ENCODE measurements around the gene IWS1. TPM values are rescaled to one million over a fixed set of nuclear protein-coding genes. Genes with fewer than 3 reads are reported as not detected.

Gene IWS1
- total RNA-seq, 2 experiments from 2014 or later = 24.9 to 26.0 TPM

DNA sequence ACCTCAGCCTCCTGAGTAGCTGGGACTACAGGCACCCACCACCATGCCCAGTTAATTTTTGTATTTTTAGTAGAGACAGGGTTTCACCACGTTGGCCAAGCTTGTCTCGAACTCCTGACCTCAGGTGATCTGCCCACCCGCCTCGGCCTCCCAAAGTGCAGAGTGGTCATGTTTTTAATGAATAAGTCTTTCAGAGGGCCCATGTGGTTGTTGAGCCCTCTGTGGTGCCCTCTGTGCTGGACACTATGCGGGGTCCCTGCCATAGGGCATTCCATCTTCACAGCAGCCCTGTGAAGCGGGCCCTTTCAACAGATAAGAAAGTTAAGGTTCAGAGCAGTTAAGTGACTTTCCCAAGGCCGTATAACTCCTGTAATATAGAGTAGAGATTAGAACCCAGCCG, 35.1 kb upstream of the IWS1 start:
- intact Hi-C loops (cut with DNase I, micrococcal nuclease) = no loop called here
- DNase-seq (no peak), ATAC-seq (ENCODE audit: poor library complexity) (no peak)
- Mint-ChIP-seq H3K36me3 (ENCODE audit: low read depth) (no peaks in the 10 kb centered on the region), H3K4me1 (ENCODE audit: low read depth) (peaks cover 4% of the 10 kb centered on the region), H3K4me3 (no peak overlapping the region), H3K9me3 (peaks cover 4% of the 10 kb centered on the region), H3K27me3 (peaks cover 15% of the 10 kb centered on the region), H3K27ac (no peak overlapping the region)
- Histone ChIP-seq H3K4me3 (ENCODE audit: low read length) (no peak overlapping the region), H3K36me3 (ENCODE audit: insufficient read depth, low read length) (no peaks in the 10 kb centered on the region), H3K9me3 (ENCODE audit: control insufficient read depth in 1 of 2, insufficient read depth in 1 of 2, low read length in 2 of 2) (peaks cover 3 to 11% of the 10 kb centered on the region in 2 experiments), H3K27me3 (ENCODE audit: control insufficient read depth in 1 of 2, insufficient read depth in 2 of 2, low read length in 2 of 2) (peaks cover 5 to 6% of the 10 kb centered on the region in 2 experiments), H3K27ac (ENCODE audit: low read depth in 1 of 2, low read length in 2 of 2) (no peak overlapping the region), H3K4me1 (ENCODE audit: insufficient read depth, low read length) (peaks cover 3% of the 10 kb centered on the region)
- ChIA-PET CTCF (no interaction called here), POLR2A (no interaction called here)
- TF ChIP-seq, protein P1, sequence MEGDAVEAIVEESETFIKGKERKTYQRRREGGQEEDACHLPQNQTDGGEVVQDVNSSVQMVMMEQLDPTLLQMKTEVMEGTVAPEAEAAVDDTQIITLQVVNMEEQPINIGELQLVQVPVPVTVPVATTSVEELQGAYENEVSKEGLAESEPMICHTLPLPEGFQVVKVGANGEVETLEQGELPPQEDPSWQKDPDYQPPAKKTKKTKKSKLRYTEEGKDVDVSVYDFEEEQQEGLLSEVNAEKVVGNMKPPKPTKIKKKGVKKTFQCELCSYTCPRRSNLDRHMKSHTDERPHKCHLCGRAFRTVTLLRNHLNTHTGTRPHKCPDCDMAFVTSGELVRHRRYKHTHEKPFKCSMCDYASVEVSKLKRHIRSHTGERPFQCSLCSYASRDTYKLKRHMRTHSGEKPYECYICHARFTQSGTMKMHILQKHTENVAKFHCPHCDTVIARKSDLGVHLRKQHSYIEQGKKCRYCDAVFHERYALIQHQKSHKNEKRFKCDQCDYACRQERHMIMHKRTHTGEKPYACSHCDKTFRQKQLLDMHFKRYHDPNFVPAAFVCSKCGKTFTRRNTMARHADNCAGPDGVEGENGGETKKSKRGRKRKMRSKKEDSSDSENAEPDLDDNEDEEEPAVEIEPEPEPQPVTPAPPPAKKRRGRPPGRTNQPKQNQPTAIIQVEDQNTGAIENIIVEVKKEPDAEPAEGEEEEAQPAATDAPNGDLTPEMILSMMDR (IDR thresholded peaks at IDR 0.05) = no peak

DNA sequence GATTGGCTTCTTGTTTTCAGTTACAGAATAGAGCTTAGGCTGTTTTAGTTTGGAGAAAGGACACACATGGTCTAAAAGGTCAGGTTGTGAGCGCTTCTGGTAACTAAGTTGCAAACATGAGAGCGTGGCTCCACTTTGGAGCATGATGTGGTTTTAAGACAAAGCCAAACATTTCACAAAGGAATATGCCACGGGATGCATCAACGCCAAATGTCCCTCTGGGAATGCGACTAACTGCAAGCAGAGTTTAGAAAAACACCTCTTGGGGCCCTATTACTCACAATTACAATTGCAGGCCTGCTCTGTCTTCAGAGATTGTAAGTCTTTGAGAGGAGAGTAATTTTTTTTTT, 34.6 kb upstream of the IWS1 start:
- Histone ChIP-seq H3K4me1 (ENCODE audit: insufficient read depth, low read length) (peaks cover 3% of the 10 kb centered on the region), H3K36me3 (ENCODE audit: insufficient read depth, low read length) (no peaks in the 10 kb centered on the region), H3K27me3 (ENCODE audit: control insufficient read depth in 1 of 2, insufficient read depth in 2 of 2, low read length in 2 of 2) (peaks cover 5 to 6% of the 10 kb centered on the region in 2 experiments), H3K9me3 (ENCODE audit: control insufficient read depth in 1 of 2, insufficient read depth in 1 of 2, low read length in 2 of 2) (peaks cover 3 to 15% of the 10 kb centered on the region in 2 experiments), H3K4me3 (ENCODE audit: low read length) (no peak overlapping the region), H3K27ac (ENCODE audit: low read depth in 1 of 2, low read length in 2 of 2) (no peak overlapping the region)
- Mint-ChIP-seq H3K9me3 (peaks cover 6% of the 10 kb centered on the region), H3K4me1 (ENCODE audit: low read depth) (peaks cover 4% of the 10 kb centered on the region), H3K36me3 (ENCODE audit: low read depth) (no peaks in the 10 kb centered on the region), H3K27me3 (peaks cover 15% of the 10 kb centered on the region), H3K27ac (no peak overlapping the region), H3K4me3 (no peak overlapping the region)
- DNase-seq = no peak
- ATAC-seq (ENCODE audit: poor library complexity) = no peak
- TF ChIP-seq, protein P1 (IDR thresholded peaks at IDR 0.05) = no peak
- ChIA-PET CTCF (no interaction called here), POLR2A (no interaction called here)
- intact Hi-C loops (cut with DNase I, micrococcal nuclease) = no loop called here

DNA sequence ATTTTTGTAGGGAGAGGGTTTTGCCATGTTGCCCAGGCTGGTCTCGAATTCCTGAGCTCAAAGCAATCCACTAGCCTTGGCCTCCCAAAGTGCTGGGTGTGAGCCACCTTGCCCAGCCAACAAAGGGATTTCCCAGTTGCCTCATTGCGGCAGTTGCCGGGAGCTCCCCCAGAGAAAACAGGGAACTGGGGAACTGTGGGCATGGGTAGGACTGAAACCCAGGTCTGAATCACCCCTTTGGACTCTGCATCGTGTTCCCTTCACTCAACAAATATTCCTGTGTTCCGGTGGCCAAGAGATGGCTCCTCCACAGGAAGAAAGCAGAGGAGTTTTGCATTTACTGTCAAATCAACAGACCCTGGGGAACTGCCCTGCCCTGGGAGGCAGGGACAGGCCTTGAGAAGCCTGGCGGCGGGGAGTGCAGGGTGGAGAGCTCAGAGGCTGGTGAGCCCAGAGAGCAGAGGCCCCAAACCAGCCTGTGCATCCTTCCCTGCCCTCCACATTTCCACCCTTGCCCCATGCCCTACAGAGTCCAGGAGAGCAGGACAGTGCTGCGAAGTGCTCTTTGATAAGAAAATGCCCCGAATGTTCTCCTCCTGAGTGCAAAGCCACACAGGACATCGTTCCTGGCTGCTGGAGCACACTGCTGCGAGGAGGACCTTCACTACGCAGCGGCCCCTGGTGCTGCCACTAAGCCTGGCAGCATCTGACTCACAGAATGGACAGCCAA, 34.1 kb upstream of the IWS1 start:
- Histone ChIP-seq H3K4me3 (ENCODE audit: low read length) (no peak overlapping the region), H3K27me3 (ENCODE audit: control insufficient read depth in 1 of 2, insufficient read depth in 2 of 2, low read length in 2 of 2) (peaks cover 5 to 6% of the 10 kb centered on the region in 2 experiments), H3K9me3 (ENCODE audit: control insufficient read depth in 1 of 2, insufficient read depth in 1 of 2, low read length in 2 of 2) (peaks cover 3 to 15% of the 10 kb centered on the region in 2 experiments), H3K36me3 (ENCODE audit: insufficient read depth, low read length) (no peaks in the 10 kb centered on the region), H3K27ac (ENCODE audit: low read depth in 1 of 2, low read length in 2 of 2) (no peak overlapping the region), H3K4me1 (ENCODE audit: insufficient read depth, low read length) (peaks cover 3% of the 10 kb centered on the region)
- Mint-ChIP-seq H3K36me3 (ENCODE audit: low read depth) (no peaks in the 10 kb centered on the region), H3K4me3 (no peak overlapping the region), H3K9me3 (peaks cover 8% of the 10 kb centered on the region), H3K4me1 (ENCODE audit: low read depth) (peaks cover 4% of the 10 kb centered on the region), H3K27ac (no peak overlapping the region), H3K27me3 (peaks cover 16% of the 10 kb centered on the region)
- DNase-seq (peak in 2 of 14 experiments; percentile 32 to 46), ATAC-seq (ENCODE audit: poor library complexity) (no peak)
- ChIA-PET POLR2A (no interaction called here), CTCF (no interaction called here)
- intact Hi-C loops (cut with DNase I, micrococcal nuclease) = no loop called here
- TF ChIP-seq, protein P1 (IDR thresholded peaks at IDR 0.05) = no peak

All from CD4-positive, alpha-beta T cell (primary cell).